ENCODE measurements around the gene OCEL1.

The OCEL1 gene

GRCh38 chr19:17211547-17212446 is 14.2 kb upstream of the OCEL1 start:
- no peak for DNase-seq

- DNase-seq = no peak
Observed at GRCh38 chr19:17213334-17213733, 12.7 kb upstream of the OCEL1 start.

- DNase-seq = no peak
Observed at GRCh38 chr19:17214508-17215126, 11.4 kb upstream of the OCEL1 start.

- DNase-seq = peak; percentile 77
Observed at GRCh38 chr19:17215127-17215971, 10.7 kb upstream of the OCEL1 start, which contains the start of gene USE1. USE1 (plus strand) TSS chr19:17215357; CDS start chr19:17215406, 49 bp downstream.

- DNase-seq = no peak
Observed at GRCh38 chr19:17216058-17216670, 9.9 kb upstream of the OCEL1 start.

GRCh38 chr19:17219286-17219685 is 6.7 kb upstream of the OCEL1 start:
- no peak for DNase-seq

- no peak for DNase-seq
Observed at GRCh38 chr19:17220207-17220758, 5.7 kb upstream of the OCEL1 start.

GRCh38 chr19:17225053-17225452 is 973 bp upstream of the OCEL1 start:
- no peak for DNase-seq

- no peak for DNase-seq
Observed at GRCh38 chr19:17227798-17228367, 1.9 kb downstream of the OCEL1 start.

- DNase-seq = no peak
Observed at GRCh38 chr19:17229890-17230289, 3.9 kb downstream of the OCEL1 start.

GRCh38 chr19:17232258-17232657 is 6.2 kb downstream of the OCEL1 start:
- DNase-seq = no peak

GRCh38 chr19:17234911-17235299 is 8.9 kb downstream of the OCEL1 start:
- no peak for DNase-seq

- no peak for DNase-seq
Observed at GRCh38 chr19:17235300-17235970, 9.4 kb downstream of the OCEL1 start.

- DNase-seq = no peak
Observed at GRCh38 chr19:17235971-17236777, 10.1 kb downstream of the OCEL1 start.

- no peak for DNase-seq
Observed at GRCh38 chr19:17236811-17237543, 11.0 kb downstream of the OCEL1 start.

- no peak for DNase-seq
Observed at GRCh38 chr19:17237747-17238706, 12.0 kb downstream of the OCEL1 start.

- DNase-seq = no peak
Observed at GRCh38 chr19:17240062-17240752, 14.2 kb downstream of the OCEL1 start.

GRCh38 chr19:17240826-17241399 is 14.9 kb downstream of the OCEL1 start:
- no peak for DNase-seq
